CD1c-positive myeloid dendritic cell (primary cell): ENCODE data around the gene FARP1.

Experiments
- DNase-seq: peaks from one replicate; pipeline ENCODE4 v3.0.0-alpha.2; 2016; ENCODE audit errors: extremely low spot score

The FARP1 gene

DNA sequence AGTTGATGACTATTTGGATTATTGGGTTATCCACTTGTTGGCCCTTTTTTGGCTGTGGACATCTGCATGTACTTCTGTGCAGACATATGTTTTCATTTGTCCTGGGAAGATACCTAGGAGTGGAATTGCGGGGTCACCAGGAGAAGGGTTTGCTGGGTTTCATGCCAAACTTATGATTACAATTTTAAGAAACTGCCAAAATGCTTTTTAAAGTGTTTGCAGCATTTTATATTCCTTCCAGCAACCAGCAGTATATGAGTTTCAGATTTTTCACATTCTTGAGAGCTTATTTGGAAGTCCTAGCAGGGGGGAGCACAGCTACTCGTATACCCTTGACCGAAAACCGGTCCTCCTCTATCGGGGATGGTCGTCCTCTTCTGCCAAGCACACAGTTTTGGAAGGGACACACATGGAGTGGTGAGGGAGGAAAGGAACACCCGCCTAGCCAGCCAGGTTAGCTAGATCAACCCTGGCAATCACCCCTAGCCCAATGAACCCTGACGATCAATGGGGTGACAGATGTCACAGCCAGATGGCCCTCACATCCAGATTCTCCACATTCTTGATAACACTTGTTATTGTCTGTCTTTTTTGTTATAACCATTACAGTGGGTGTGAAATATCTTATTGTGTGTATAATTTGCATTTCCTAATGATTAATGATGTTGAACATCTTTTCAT lies 60.9 kb downstream of the FARP1 start:
- no peak for DNase-seq

- no peak for DNase-seq
Measured at GRCh38 chr13:98204546-98204945, 61.7 kb downstream of the FARP1 start.

GRCh38 chr13:98206946-98207345 lies 64.1 kb downstream of the FARP1 start:
- no peak for DNase-seq

- no peak for DNase-seq
Measured at GRCh38 chr13:98207416-98207815, 64.5 kb downstream of the FARP1 start.

GRCh38 chr13:98208606-98209005 lies 65.7 kb downstream of the FARP1 start:
- no peak for DNase-seq

DNA sequence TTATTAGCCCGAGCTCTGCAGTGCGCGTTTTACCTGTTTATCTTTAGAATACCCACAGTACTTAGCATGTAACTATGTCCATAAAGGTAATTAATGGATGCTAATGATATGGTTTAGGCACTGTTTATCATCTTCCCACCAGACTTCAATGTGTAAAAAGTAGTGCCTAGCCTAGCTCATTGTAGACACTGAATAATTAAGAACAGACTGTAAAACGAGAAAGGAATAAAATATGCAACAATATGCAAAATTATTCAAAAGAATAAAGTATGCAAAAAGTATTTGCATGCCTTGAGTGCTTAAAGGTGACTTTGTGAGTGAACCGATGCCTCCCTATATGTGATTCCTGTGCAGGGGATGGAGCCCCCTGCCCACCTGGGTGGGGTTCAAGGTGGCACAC lies 69.9 kb downstream of the FARP1 start:
- no peak for DNase-seq

GRCh38 chr13:98213354-98213753 lies 70.5 kb downstream of the FARP1 start:
- no peak for DNase-seq

DNA sequence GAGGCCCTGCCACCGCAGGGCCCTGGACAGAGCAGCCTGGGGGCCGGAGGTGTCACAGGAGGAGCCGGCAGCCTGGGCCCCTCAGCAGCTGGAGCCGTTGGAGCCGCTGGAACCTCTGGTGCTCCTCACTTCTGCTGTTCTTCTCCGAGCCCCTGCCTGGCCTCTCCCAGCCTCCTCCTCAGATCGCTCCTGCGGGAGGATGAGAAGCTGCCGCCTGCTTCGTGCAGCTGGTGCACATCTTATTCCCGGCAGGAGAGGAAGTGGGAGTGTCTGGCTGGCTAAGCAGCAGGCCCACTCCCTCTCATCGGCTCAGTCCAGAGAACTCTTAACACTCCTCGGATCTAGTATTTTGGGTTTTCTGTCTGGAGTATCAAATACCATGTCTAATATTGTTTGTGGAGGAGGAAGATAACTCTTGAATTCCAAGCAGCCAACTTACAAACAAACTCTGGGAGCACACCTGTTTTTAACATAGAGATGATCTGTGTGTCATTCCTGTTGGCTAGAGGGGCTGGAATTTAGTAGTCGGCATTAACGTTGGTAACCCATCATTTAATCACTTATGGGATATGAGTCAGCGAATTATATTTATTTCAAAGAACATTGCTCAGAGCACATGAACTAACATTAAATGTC lies 71.2 kb downstream of the FARP1 start:
- DNase-seq: no peak

DNA sequence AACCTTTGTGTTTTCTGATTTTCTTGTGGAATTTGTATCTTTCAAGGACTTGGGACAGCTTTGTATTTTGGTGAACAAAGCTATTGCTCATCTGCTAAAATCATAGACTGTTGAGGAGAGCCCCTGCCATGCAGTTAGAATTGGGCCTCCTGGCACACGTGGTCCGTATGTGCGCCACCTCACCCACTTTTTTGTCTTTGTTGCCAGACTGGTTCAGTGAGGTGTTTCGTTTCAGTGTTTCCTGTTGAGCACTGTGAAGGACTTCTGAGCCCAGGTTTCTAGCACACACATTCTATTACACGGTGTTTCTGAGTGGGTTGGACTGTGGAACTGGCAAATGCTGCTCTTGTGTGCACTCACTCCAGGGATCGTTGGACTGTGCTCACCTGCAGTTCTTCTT lies 71.8 kb downstream of the FARP1 start:
- DNase-seq: no peak

DNA sequence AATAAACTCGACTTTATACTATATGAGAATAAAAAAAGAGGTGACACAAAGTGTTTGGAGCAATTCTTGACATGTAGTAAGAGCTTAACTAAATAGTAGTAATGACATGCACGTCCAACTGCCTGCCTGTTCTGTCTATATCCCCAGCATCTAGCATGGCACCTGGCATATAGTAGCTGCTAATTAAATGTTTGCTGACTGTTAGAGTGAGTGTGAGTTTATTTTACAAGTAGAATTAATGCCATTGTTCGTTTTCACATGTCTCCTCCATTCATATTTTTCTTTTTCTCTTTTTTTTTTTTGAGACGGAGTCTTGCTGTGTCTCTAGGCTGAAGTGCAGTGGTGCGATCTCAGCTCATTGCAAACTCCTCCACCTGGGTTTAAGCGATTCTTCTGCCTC lies 72.6 kb downstream of the FARP1 start:
- no peak for DNase-seq

GRCh38 chr13:98216135-98216565 lies 73.3 kb downstream of the FARP1 start:
- no peak for DNase-seq

DNA sequence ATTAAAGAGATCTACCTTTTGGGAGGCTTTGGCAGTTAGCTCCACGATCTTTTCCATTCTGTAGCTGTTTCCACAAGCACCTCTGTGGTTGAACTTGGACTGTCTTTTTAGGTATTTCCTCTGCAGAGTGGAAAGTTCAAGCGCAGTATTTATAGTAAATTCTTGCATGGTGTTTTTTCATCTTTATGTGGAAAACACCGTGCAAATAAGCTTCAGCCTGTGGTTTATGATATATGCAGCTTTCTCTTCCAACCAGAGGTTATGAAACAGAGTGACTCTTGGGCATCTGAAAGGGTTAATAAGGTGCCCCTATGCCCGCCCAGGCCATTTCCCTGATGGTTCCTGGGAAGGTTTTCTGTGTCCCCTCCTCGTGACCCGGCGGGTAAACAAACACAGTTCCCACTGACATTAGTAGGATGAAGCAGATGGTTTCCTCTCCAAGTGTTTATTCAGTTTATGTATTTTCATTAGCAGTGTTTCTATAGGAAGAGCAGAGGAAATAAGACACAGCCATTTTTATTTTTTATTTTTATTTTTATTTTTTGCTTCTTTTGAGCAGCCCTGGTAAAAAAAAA lies 73.9 kb downstream of the FARP1 start:
- DNase-seq: no peak

GRCh38 chr13:98217597-98217996 lies 74.7 kb downstream of the FARP1 start:
- DNase-seq: no peak

- no peak for DNase-seq
Measured at GRCh38 chr13:98219685-98220084, 76.8 kb downstream of the FARP1 start.

DNA sequence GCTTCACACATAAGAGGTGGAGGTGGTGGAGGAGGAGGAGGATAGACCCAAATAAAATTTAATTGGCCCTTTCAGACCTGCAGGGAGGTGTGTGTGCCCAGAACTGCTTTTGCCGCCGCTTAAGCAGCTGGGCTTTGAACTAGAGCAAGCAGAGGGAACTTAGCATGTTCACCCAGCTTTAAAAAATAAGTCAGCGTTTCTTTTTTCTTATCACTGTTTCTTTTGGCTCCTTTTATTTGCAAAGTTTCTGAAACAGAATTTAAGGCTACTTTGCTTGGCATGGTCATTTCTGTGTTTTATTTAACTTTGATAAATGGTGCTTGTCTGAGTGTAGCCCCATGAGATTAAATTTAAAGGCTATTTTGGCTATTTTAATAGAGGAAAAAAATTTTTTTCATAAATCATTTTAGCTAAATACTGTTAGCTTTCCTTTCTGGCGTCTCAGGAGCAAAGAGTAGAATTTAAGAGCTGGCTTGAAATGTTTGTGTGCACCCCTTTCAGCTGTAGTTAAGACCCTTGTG lies 77.4 kb downstream of the FARP1 start:
- no peak for DNase-seq

DNA sequence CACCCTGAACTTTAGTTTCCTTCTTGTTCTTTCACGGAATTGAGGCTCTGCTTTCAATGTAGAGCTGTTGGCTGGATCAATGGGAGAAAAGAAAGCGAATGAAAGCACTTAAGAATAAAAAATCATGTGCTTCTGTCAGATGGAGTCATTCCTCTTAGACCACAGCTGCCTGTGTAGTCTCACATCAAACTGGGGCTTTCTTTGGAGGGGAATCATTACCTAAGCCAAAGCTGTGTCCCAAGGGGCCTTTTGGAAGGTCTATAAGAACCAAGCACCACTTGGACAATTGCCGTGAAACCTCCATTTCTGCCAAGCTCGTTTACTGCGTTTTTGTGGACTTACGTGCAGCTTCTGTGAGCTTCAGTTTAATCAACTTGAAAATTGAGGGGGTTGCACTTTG lies 78.3 kb downstream of the FARP1 start:
- no peak for DNase-seq

DNA sequence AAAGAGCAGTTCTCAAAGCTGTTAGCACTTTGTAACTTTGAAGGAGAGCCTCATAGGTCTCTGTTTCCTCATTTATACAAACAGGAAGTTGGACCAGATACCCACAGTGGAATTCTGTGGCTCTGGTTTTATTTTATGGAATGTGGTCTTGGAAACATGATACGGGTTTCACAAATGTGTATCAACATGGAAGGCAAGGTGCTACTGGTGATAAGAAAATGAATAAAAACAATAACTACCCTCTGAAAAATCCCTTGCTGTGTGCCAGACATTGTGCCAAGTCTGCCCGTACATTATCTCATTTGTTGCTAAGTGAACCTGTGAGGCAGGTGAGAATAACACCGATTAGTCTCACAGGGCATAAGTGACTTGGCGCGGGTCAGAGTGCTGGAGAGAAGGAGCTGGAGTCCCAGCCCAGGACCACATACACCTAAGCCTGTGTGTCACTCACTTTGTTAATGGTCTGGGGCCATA lies 79.2 kb downstream of the FARP1 start:
- DNase-seq: no peak

DNA sequence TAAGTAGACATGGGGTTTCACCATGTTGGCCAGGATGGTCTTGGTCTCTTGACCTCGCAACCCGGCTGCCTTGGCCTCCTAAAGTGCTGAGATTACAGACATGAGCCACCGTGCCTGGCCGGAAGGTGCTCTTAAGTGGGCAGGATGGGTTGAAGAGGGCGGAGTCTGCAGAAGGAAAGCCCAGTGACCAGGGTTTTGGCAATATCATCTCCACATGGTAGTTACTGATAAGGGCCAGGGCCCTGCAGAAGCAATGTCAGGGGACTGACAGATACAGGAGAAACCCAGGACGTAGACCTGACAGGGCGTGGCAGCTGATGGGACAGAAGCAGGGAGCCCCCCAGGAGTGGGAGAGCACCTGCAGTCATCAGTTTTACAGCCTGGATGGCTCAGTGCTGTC lies 79.9 kb downstream of the FARP1 start:
- no peak for DNase-seq

GRCh38 chr13:98223741-98224140 lies 80.8 kb downstream of the FARP1 start:
- no peak for DNase-seq

DNA sequence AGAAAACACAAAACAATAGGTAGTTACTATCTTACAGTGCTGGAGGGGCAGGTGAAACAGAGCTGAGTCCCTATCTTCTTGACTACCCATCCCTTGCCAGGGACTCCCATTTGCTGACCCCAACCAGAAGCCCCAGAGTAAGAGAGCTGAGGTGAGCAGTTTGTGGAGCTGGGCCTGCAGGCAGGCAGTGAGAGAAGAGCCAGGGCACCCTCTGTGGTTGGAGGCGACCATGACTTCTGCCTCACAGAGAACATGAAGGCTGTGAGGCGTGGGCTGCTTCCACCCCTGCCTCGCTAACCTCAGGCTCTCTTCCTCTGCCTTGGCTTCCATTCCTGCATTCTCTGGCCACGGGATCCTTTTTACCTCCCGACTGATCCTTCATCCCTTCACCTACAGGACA lies 81.7 kb downstream of the FARP1 start:
- DNase-seq: no peak

GRCh38 chr13:98225036-98225940 lies 82.4 kb downstream of the FARP1 start:
- no peak for DNase-seq

GRCh38 chr13:98226496-98226895 lies 83.6 kb downstream of the FARP1 start:
- DNase-seq: no peak
